GM23338 (cell line): ENCODE measurements around the gene FHIT. TPM values are rescaled to one million over a fixed set of nuclear protein-coding genes. Genes with fewer than 3 reads are reported as not detected.

Experiments
- ATAC-seq: fragments of 200-7000 bp; cut with Tn5 transposase; 3 replicates; pipeline ENCODE4 v1.9.1; 2020
- DNase-seq: peaks from one replicate; pipeline ENCODE4 v3.0.0-alpha.2; 2015; ENCODE audit warnings: low spot score
- H2AFZ ChIP-seq: fragments of 200-600 bp; sonication (generic); 2 replicates; pipeline ENCODE4 v1.8.0; 2016; ENCODE audit warnings: antibody characterized with exemption, mild to moderate bottlenecking, moderate library complexity
- H3F3A ChIP-seq: fragments of 200-600 bp; sonication (generic); replicated peaks from 2 replicates; pipeline ENCODE4 v1.8.0; 2017; ENCODE audit warnings: antibody characterized with exemption, mixed run types, low read depth
- H3K27ac ChIP-seq: fragments of 200-600 bp; sonication (generic); 2 replicates; pipeline ENCODE4 v1.6.1; 2016; ENCODE audit warnings: low read depth
- H3K27me3 ChIP-seq: fragments of 200-600 bp; sonication (generic); 2 replicates; pipeline ENCODE4 v1.8.0; 2016; ENCODE audit warnings: mild to moderate bottlenecking, mixed run types, moderate library complexity; ENCODE audit not compliant: insufficient read depth
- H3K36me3 ChIP-seq: fragments of 200-600 bp; sonication (generic); 2 replicates; pipeline ENCODE4 v1.8.0; 2016; ENCODE audit warnings: mild to moderate bottlenecking; ENCODE audit not compliant: insufficient read depth
- H3K4me1 ChIP-seq: fragments of 200-600 bp; sonication (generic); 2 replicates; pipeline ENCODE4 v1.8.0; 2016; ENCODE audit warnings: mild to moderate bottlenecking, moderate library complexity; ENCODE audit not compliant: insufficient read depth
- H3K4me2 ChIP-seq: fragments of 200-600 bp; sonication (generic); 2 replicates; pipeline ENCODE4 v1.7.1; 2017; ENCODE audit warnings: mixed run types
- H3K4me3 ChIP-seq: fragments of 200-600 bp; sonication (generic); 2 replicates; pipeline ENCODE4 v1.6.1; 2016; ENCODE audit warnings: mixed run types
- H3K79me2 ChIP-seq: fragments of 200-600 bp; sonication (generic); replicated peaks from 2 replicates; pipeline ENCODE4 v1.8.0; 2017; ENCODE audit warnings: mild to moderate bottlenecking; ENCODE audit not compliant: insufficient read depth
- H3K9me2 ChIP-seq: fragments of 200-600 bp; sonication (generic); 2 replicates; pipeline ENCODE4 v1.8.0; 2017; ENCODE audit not compliant: insufficient read depth
- H4K20me1 ChIP-seq: fragments of 200-600 bp; sonication (generic); replicated peaks from 2 replicates; pipeline ENCODE4 v1.8.0; 2017; ENCODE audit warnings: mild to moderate bottlenecking; ENCODE audit not compliant: insufficient read depth
- H3K27ac Mint-ChIP-seq: 2 replicates; pipeline ENCODE4 v1.8.0; 2020; ENCODE audit warnings: inconsistent platforms, mild to moderate bottlenecking, moderate library complexity, mixed read lengths
- H3K27me3 Mint-ChIP-seq: 3 replicates; pipeline ENCODE4 v1.8.0; 2022; ENCODE audit warnings: low read depth, mild to moderate bottlenecking, moderate library complexity, mixed read lengths, inconsistent platforms; ENCODE audit not compliant: insufficient read depth, poor library complexity
- H3K36me3 Mint-ChIP-seq: 3 replicates; pipeline ENCODE4 v1.8.0; 2021; ENCODE audit warnings: low read depth, mild to moderate bottlenecking, inconsistent platforms, moderate library complexity, mixed read lengths
- H3K4me1 Mint-ChIP-seq: 3 replicates; pipeline ENCODE4 v1.8.0; 2020; ENCODE audit warnings: mild to moderate bottlenecking, inconsistent platforms, mixed read lengths
- H3K4me3 Mint-ChIP-seq: 3 replicates; pipeline ENCODE4 v1.8.0; 2021; ENCODE audit warnings: moderate library complexity, mild to moderate bottlenecking, inconsistent platforms, mixed read lengths
- H3K9me3 Mint-ChIP-seq: 3 replicates; pipeline ENCODE4 v1.8.0; 2020; ENCODE audit warnings: moderate library complexity, mild to moderate bottlenecking, inconsistent platforms, mixed read lengths
- CREB1 ChIP-seq: fragments of 250-450 bp; sonication (Bioruptor Pico); IDR thresholded peaks from 2 replicates; pipeline ENCODE4 v1.5.0; 2020; ENCODE audit warnings: low read depth, mild to moderate bottlenecking, moderate library complexity
- CTCF ChIP-seq, 2 experiments: fragments of 200-600 bp in 1 of 2; sonication (generic) in 1 of 2; conservative IDR thresholded peaks; 2 replicates each; pipeline versions ENCODE4 v1.5.1 to v1.6.1; 2016 to 2017; ENCODE audit warnings: antibody characterized with exemption in 2 of 2, low read depth in 2 of 2, mild to moderate bottlenecking in 2 of 2, moderate library complexity in 1 of 2
- JUNB ChIP-seq: IDR thresholded peaks from one replicate; pipeline ENCODE4 v1.6.1; 2016; ENCODE audit warnings: antibody characterized with exemption; ENCODE audit not compliant: unreplicated experiment
- NANOG ChIP-seq: IDR thresholded peaks from 2 replicates; pipeline ENCODE4 v1.6.1; 2016; ENCODE audit warnings: antibody characterized with exemption, borderline replicate concordance
- REST ChIP-seq: IDR thresholded peaks from one replicate; pipeline ENCODE4 v1.6.1; 2018; ENCODE audit warnings: antibody characterized with exemption; ENCODE audit not compliant: unreplicated experiment
- STAT1 ChIP-seq: IDR thresholded peaks from one replicate; pipeline ENCODE4 v1.6.1; 2016; ENCODE audit warnings: antibody characterized with exemption; ENCODE audit not compliant: unreplicated experiment
- ZNF114 ChIP-seq: fragments of 250-450 bp; sonication (Bioruptor Pico); IDR thresholded peaks from 2 replicates; pipeline ENCODE4 v1.5.0; 2020; ENCODE audit warnings: mild to moderate bottlenecking, moderate library complexity
- ZNF331 ChIP-seq: fragments of 250-450 bp; sonication (Bioruptor Pico); IDR thresholded peaks from 2 replicates; pipeline ENCODE4 v1.5.0; 2020; ENCODE audit warnings: low read depth, mild to moderate bottlenecking, moderate library complexity
- ZNF462 ChIP-seq: fragments of 250-450 bp; sonication (Bioruptor Pico); IDR thresholded peaks from 2 replicates; pipeline ENCODE4 v1.5.0; 2020; ENCODE audit warnings: mild to moderate bottlenecking, moderate library complexity
- polyA plus RNA-seq: library from polyadenylated mRNA; unstranded; fragments of >200 nt; fragmentation: Nextera tagmentation; extraction: Ambion mirVana; gene quantifications from 2 replicates; pipeline ENCODE4 v1.2.1, GENCODE V29; 2016
- total RNA-seq: library from RNA; depleted of rRNA; stranded (reverse); fragments of >200 nt; shearing (Covaris generic); gene quantifications from 2 replicates; pipeline ENCODE4 v1.2.3, GENCODE V29; 2014

FHIT gene
- total and polyA plus RNA-seq, 2 experiments from 2014 or later = 3.0 to 8.3 TPM

GRCh38 chr3:60086811-60087210 is 1164.4 kb downstream of the FHIT start:
- Histone ChIP-seq H3K27ac (no peak overlapping the region), H3K4me3 (no peak overlapping the region), H3K9me2 (peaks cover 38% of the 10 kb centered on the region), H3K36me3 (no peaks in the 10 kb centered on the region), H3F3A (no peaks in the 10 kb centered on the region), H4K20me1 (no peaks in the 10 kb centered on the region), H3K79me2 (no peaks in the 10 kb centered on the region), H3K4me2 (no peak overlapping the region), H2AFZ (no peak overlapping the region), H3K4me1 (no peaks in the 10 kb centered on the region), H3K27me3 (no peaks in the 10 kb centered on the region)
- H3K4me3 Mint-ChIP-seq = no peak overlapping the region
- 0 out of 3 replicates have a peak, but pooled peaks cover 3% of the 10 kb centered on the region for H3K4me1 Mint-ChIP-seq
- no peak for TF ChIP-seq JUNB
- no peak for TF ChIP-seq CTCF (conservative IDR thresholded peaks at IDR 0.05; ENCODE audit: low read depth in 2 of 2)
- no peak for TF ChIP-seq STAT1
- no peak for TF ChIP-seq REST
- TF ChIP-seq ZNF114 (CRISPR knock-in tag) = no peak
- TF ChIP-seq ZNF331 (CRISPR knock-in tag) = no peak
- no peak for TF ChIP-seq NANOG
- TF ChIP-seq ZNF462 (CRISPR knock-in tag) = no peak
- TF ChIP-seq CREB1 = no peak
- DNase-seq (no peak), ATAC-seq (no peak)
- no peaks in the 10 kb centered on the region for H3K36me3 Mint-ChIP-seq
- H3K27me3 Mint-ChIP-seq = peaks cover 1% of the 10 kb centered on the region
- no peak overlapping the region for H3K27ac Mint-ChIP-seq
- H3K9me3 Mint-ChIP-seq = no peaks in the 10 kb centered on the region
